Osteoblast (primary cell): ENCODE results near the gene CXCL6. TPM values are rescaled to one million over a fixed set of nuclear protein-coding genes. Genes with fewer than 3 reads are reported as not detected.

Experiments used
- DNase-seq: peaks from one replicate; pipeline ENCODE4 v3.0.0; 2011; ENCODE audit warnings: low spot score, mixed read lengths; ENCODE audit not compliant: insufficient read length; ENCODE audit errors: missing footprints
- H2AFZ ChIP-seq: 2 replicates; pipeline ENCODE4 v1.6.0; 2011; ENCODE audit warnings: mild to moderate bottlenecking, low read length
- H3K27ac ChIP-seq: 2 replicates; pipeline ENCODE4 v1.5.1; 2011; ENCODE audit warnings: mild to moderate bottlenecking, low read depth, low read length, moderate library complexity
- H3K27me3 ChIP-seq: 2 replicates; pipeline ENCODE4 v1.6.0; 2012; ENCODE audit warnings: mild to moderate bottlenecking, control low read depth, inconsistent platforms, low read length, moderate library complexity; ENCODE audit not compliant: insufficient read depth
- H3K36me3 ChIP-seq: 2 replicates; pipeline ENCODE4 v1.5.1; 2011; ENCODE audit warnings: mild to moderate bottlenecking, low read length, control low read depth, moderate library complexity; ENCODE audit not compliant: insufficient read depth
- H3K4me1 ChIP-seq: 2 replicates; pipeline ENCODE4 v1.5.1; 2011; ENCODE audit warnings: mild to moderate bottlenecking, low read length, control low read depth, moderate library complexity; ENCODE audit not compliant: insufficient read depth
- H3K4me2 ChIP-seq: 2 replicates; pipeline ENCODE4 v1.6.0; 2011; ENCODE audit warnings: mild to moderate bottlenecking, low read length; ENCODE audit not compliant: insufficient read depth
- H3K4me3 ChIP-seq: fragments of 200-600 bp; sonication (generic); 3 replicates; pipeline ENCODE4 v1.5.1; 2012; ENCODE audit warnings: mild to moderate bottlenecking, low read length, inconsistent platforms; ENCODE audit not compliant: insufficient read depth
- H3K79me2 ChIP-seq: 2 replicates; pipeline ENCODE4 v1.6.0; 2012; ENCODE audit warnings: mild to moderate bottlenecking, low read length, control low read depth, inconsistent platforms; ENCODE audit not compliant: insufficient read depth
- H3K9me3 ChIP-seq: 2 replicates; pipeline ENCODE4 v1.5.1; 2011; ENCODE audit warnings: low read depth, low read length, control low read depth
- H4K20me1 ChIP-seq: 2 replicates; pipeline ENCODE4 v1.6.0; 2012; ENCODE audit warnings: mild to moderate bottlenecking, low read length, control low read depth; ENCODE audit not compliant: insufficient read depth
- CTCF ChIP-seq: IDR thresholded peaks from 2 replicates; pipeline ENCODE4 v1.5.1; 2011; ENCODE audit warnings: mild to moderate bottlenecking, low read depth, low read length, moderate library complexity; ENCODE audit errors: extremely low read depth
- total RNA-seq: library from RNA; depleted of rRNA; stranded (reverse); fragments of >200 nt; gene quantifications from 2 replicates; pipeline ENCODE4 v1.2.3, GENCODE V29; 2012

Gene CXCL6
- total RNA-seq, 1 donor = 1.1 TPM

GRCh38 chr4:73870260-73870659, 33.8 kb downstream of the CXCL6 start:
- Histone ChIP-seq H3K27ac (no peak overlapping the region), H3K36me3 (no peaks in the 10 kb centered on the region), H2AFZ (no peak overlapping the region), H3K27me3 (no peaks in the 10 kb centered on the region), H3K9me3 (no peaks in the 10 kb centered on the region), H3K4me3 (no peak overlapping the region), H4K20me1 (no peaks in the 10 kb centered on the region), H3K4me1 (peaks cover 10% of the 10 kb centered on the region), H3K4me2 (peak overlapping the region; percentile 91), H3K79me2 (no peaks in the 10 kb centered on the region)
- TF ChIP-seq CTCF = no peak
- DNase-seq = no peak

GRCh38 chr4:73870768-73871167, 34.3 kb downstream of the CXCL6 start:
- no peak overlapping the region for H3K27ac ChIP-seq
- no peaks in the 10 kb centered on the region for H3K27me3 ChIP-seq
- no peak for DNase-seq
- H3K79me2 ChIP-seq = no peaks in the 10 kb centered on the region
- H3K36me3 ChIP-seq = no peaks in the 10 kb centered on the region
- no peak for TF ChIP-seq CTCF
- H2AFZ ChIP-seq = no peak overlapping the region
- no peaks in the 10 kb centered on the region for H3K9me3 ChIP-seq
- H3K4me3 ChIP-seq = no peak overlapping the region
- no peaks in the 10 kb centered on the region for H4K20me1 ChIP-seq
- no peak overlapping the region for H3K4me2 ChIP-seq
- peaks cover 10% of the 10 kb centered on the region for H3K4me1 ChIP-seq

GRCh38 chr4:73871511-73872310, 35.2 kb downstream of the CXCL6 start:
- no peak overlapping the region for H3K27ac ChIP-seq
- DNase-seq = no peak
- H3K36me3 ChIP-seq = no peaks in the 10 kb centered on the region
- H3K4me3 ChIP-seq = no peak overlapping the region
- H3K9me3 ChIP-seq = no peaks in the 10 kb centered on the region
- no peak overlapping the region for H3K4me2 ChIP-seq
- no peak for TF ChIP-seq CTCF
- H4K20me1 ChIP-seq = no peaks in the 10 kb centered on the region
- no peak overlapping the region for H2AFZ ChIP-seq
- no peaks in the 10 kb centered on the region for H3K79me2 ChIP-seq
- peaks cover 10% of the 10 kb centered on the region for H3K4me1 ChIP-seq
- no peaks in the 10 kb centered on the region for H3K27me3 ChIP-seq

GRCh38 chr4:73872316-73873108, 36.0 kb downstream of the CXCL6 start:
- Histone ChIP-seq H3K27me3 (no peaks in the 10 kb centered on the region), H3K27ac (no peak overlapping the region), H3K79me2 (no peaks in the 10 kb centered on the region), H3K4me1 (peaks cover 10% of the 10 kb centered on the region), H3K4me2 (no peak overlapping the region), H2AFZ (no peak overlapping the region), H3K36me3 (no peaks in the 10 kb centered on the region), H4K20me1 (no peaks in the 10 kb centered on the region), H3K4me3 (no peak overlapping the region), H3K9me3 (no peaks in the 10 kb centered on the region)
- no peak for TF ChIP-seq CTCF
- DNase-seq = no peak
